Measurements from ENCODE around the gene WDR7.
A peak's percentile ranks its signal among the peaks of the same experiment; 100 is the strongest.

Gene WDR7

GRCh38 chr18:56851774-56852173 is 200.6 kb downstream of the WDR7 start:
- Histone ChIP-seq H2AFZ (ENCODE audit: low read depth) (no peak overlapping the region), H3K27ac (no peak overlapping the region), H3K4me3 (IDR thresholded peaks at IDR 0.05; ENCODE audit: insufficient read depth, low read depth, low read length) (no peak overlapping the region), H3K4me1 (ENCODE audit: low read depth, poor library complexity, severe bottlenecking) (peaks cover 18% of the 10 kb centered on the region), H3K27me3 (ENCODE audit: insufficient read depth, low read depth) (no peaks in the 10 kb centered on the region), H4K20me1 (ENCODE audit: insufficient read depth) (no peaks in the 10 kb centered on the region), H3K4me2 (peak overlapping the region; percentile 14; the same call in 1 of the 2 replicates), H3K79me2 (ENCODE audit: insufficient read depth, low read depth) (no peaks in the 10 kb centered on the region), H3K9ac (no peak overlapping the region), H3K36me3 (ENCODE audit: insufficient read depth) (no peaks in the 10 kb centered on the region)
- no peak for TF ChIP-seq CTCF (conservative IDR thresholded peaks at IDR 0.05; ENCODE audit: low read depth, low read length)

- Histone ChIP-seq H3K9ac (no peak overlapping the region), H3K4me1 (ENCODE audit: low read depth, poor library complexity, severe bottlenecking) (peaks cover 18% of the 10 kb centered on the region), H3K4me2 (no peak overlapping the region), H3K79me2 (ENCODE audit: insufficient read depth, low read depth) (no peaks in the 10 kb centered on the region), H3K27ac (no peak overlapping the region), H2AFZ (ENCODE audit: low read depth) (no peak overlapping the region), H3K4me3 (IDR thresholded peaks at IDR 0.05; ENCODE audit: insufficient read depth, low read depth, low read length) (no peak overlapping the region), H3K36me3 (ENCODE audit: insufficient read depth) (no peaks in the 10 kb centered on the region), H3K27me3 (ENCODE audit: insufficient read depth, low read depth) (no peaks in the 10 kb centered on the region), H4K20me1 (ENCODE audit: insufficient read depth) (no peaks in the 10 kb centered on the region)
- no peak for TF ChIP-seq CTCF (conservative IDR thresholded peaks at IDR 0.05; ENCODE audit: low read depth, low read length)
Observed at GRCh38 chr18:56853961-56854360, 202.8 kb downstream of the WDR7 start.

- Histone ChIP-seq H3K27me3 (ENCODE audit: insufficient read depth, low read depth) (no peaks in the 10 kb centered on the region), H2AFZ (ENCODE audit: low read depth) (no peak overlapping the region), H3K9ac (no peak overlapping the region), H3K36me3 (ENCODE audit: insufficient read depth) (no peaks in the 10 kb centered on the region), H4K20me1 (ENCODE audit: insufficient read depth) (no peaks in the 10 kb centered on the region), H3K4me1 (ENCODE audit: low read depth, poor library complexity, severe bottlenecking) (no peaks in the 10 kb centered on the region), H3K79me2 (ENCODE audit: insufficient read depth, low read depth) (no peaks in the 10 kb centered on the region), H3K4me2 (no peak overlapping the region), H3K27ac (no peak overlapping the region), H3K4me3 (IDR thresholded peaks at IDR 0.05; ENCODE audit: insufficient read depth, low read depth, low read length) (no peak overlapping the region)
- no peak for TF ChIP-seq CTCF (conservative IDR thresholded peaks at IDR 0.05; ENCODE audit: low read depth, low read length)
Observed at GRCh38 chr18:56861244-56861643, 210.1 kb downstream of the WDR7 start.

GRCh38 chr18:56869189-56869777 is 218.1 kb downstream of the WDR7 start:
- no peaks in the 10 kb centered on the region for H3K27me3 ChIP-seq (ENCODE audit: insufficient read depth, low read depth)
- no peak overlapping the region for H3K27ac ChIP-seq
- no peaks in the 10 kb centered on the region for H4K20me1 ChIP-seq (ENCODE audit: insufficient read depth)
- no peak overlapping the region for H2AFZ ChIP-seq (ENCODE audit: low read depth)
- peak; percentile 95 for TF ChIP-seq CTCF (conservative IDR thresholded peaks at IDR 0.05; ENCODE audit: low read depth, low read length)
- peaks cover 16% of the 10 kb centered on the region for H3K4me1 ChIP-seq (ENCODE audit: low read depth, poor library complexity, severe bottlenecking)
- H3K4me3 ChIP-seq (IDR thresholded peaks at IDR 0.05; ENCODE audit: insufficient read depth, low read depth, low read length): no peak overlapping the region
- H3K4me2 ChIP-seq: no peak overlapping the region
- H3K9ac ChIP-seq: no peak overlapping the region
- H3K79me2 ChIP-seq (ENCODE audit: insufficient read depth, low read depth): no peaks in the 10 kb centered on the region
- H3K36me3 ChIP-seq (ENCODE audit: insufficient read depth): no peaks in the 10 kb centered on the region
